Brain microvascular endothelial cell (primary cell): ENCODE results near the gene ARL14EPL.

Experiments used
- DNase-seq: peaks from one replicate; pipeline ENCODE4 v3.0.0-alpha.2; 2020
- H3K27ac ChIP-seq: fragments of 250-450 bp; sonication (Bioruptor Pico); 2 replicates; pipeline ENCODE4 v1.5.1; 2020; ENCODE audit warnings: mild to moderate bottlenecking, moderate library complexity
- H3K27me3 ChIP-seq: fragments of 250-450 bp; sonication (Bioruptor Pico); replicated peaks from 2 replicates; pipeline ENCODE4 v1.5.1; 2020; ENCODE audit warnings: mild to moderate bottlenecking
- H3K36me3 ChIP-seq: fragments of 250-450 bp; sonication (Bioruptor Pico); replicated peaks from 2 replicates; pipeline ENCODE4 v1.5.1; 2020; ENCODE audit warnings: mild to moderate bottlenecking
- H3K4me3 ChIP-seq: 2 replicates; pipeline ENCODE4 v1.5.1; 2011; ENCODE audit warnings: low read depth, mild to moderate bottlenecking, control low read depth, low read length, moderate library complexity
- in situ Hi-C: cut with HindIII; loops from 2 replicates; pipeline ENCODE4 v1.10.0; 2017; ENCODE audit warnings: low sequenced_read_pairs, low pct_ligation_motif_present
- TF ChIP-seq, protein P1 (sequence below): IDR thresholded peaks from 2 replicates; pipeline ENCODE4 v1.5.1; 2011; ENCODE audit warnings: low read depth, mild to moderate bottlenecking, moderate library complexity, low read length, control low read depth, inconsistent platforms; ENCODE audit errors: missing control alignments

Gene ARL14EPL

DNA sequence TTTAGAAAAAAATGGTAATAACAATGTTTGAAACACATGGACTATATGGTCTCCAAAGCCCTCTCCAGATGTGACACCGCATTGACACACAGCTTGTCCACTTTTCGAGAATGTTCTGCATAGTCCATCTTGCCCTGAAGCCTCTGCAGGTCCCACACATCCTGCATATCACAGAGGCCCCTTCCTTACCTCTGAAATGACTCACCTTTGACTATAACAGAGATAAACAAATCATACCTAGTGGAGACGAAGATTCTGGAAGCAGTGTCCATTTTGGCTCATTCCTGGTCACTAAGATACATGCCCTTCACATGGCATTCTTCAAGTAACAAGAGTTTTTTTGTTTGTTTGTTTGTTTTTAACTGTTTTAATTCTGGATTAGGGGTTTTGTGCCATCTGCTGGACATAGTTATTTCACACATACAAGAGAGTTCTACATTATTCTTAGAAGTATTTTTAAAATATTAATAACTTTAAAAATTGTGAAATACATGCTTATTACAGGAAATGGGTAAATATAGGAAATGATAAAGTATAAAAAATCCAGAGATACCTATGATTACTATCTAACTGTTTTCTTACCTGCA is 5.1 kb downstream of the ARL14EPL start:
- H3K36me3 ChIP-seq = no peaks in the 10 kb centered on the region
- H3K27me3 ChIP-seq = no peaks in the 10 kb centered on the region
- in situ Hi-C loops = no loop called here
- TF ChIP-seq, protein P1, sequence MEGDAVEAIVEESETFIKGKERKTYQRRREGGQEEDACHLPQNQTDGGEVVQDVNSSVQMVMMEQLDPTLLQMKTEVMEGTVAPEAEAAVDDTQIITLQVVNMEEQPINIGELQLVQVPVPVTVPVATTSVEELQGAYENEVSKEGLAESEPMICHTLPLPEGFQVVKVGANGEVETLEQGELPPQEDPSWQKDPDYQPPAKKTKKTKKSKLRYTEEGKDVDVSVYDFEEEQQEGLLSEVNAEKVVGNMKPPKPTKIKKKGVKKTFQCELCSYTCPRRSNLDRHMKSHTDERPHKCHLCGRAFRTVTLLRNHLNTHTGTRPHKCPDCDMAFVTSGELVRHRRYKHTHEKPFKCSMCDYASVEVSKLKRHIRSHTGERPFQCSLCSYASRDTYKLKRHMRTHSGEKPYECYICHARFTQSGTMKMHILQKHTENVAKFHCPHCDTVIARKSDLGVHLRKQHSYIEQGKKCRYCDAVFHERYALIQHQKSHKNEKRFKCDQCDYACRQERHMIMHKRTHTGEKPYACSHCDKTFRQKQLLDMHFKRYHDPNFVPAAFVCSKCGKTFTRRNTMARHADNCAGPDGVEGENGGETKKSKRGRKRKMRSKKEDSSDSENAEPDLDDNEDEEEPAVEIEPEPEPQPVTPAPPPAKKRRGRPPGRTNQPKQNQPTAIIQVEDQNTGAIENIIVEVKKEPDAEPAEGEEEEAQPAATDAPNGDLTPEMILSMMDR = no peak
- no peak for DNase-seq
- no peak overlapping the region for H3K27ac ChIP-seq
- H3K4me3 ChIP-seq = no peak overlapping the region

DNA sequence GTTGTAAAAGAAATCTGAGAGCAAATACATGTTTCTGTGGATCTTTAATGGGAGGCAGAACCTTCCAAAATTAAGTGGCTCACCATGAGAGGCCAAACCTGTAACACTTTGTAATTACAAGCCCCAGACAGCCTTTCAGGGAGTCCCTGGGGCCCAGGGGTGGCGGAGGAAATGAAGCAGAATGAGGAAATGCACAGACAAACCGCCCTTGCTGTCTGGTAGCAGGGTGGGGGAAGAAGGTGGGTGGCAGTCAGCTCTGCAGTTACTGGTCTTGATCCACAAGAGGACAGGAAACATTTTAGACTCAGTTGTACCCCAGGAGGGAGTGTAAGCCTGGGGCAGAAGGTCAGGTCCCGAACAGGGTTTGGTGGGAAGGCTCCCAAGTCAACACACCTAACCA is 6.5 kb downstream of the ARL14EPL start:
- DNase-seq = no peak
- TF ChIP-seq, protein P1 = no peak
- no peak overlapping the region for H3K4me3 ChIP-seq
- H3K27me3 ChIP-seq = no peaks in the 10 kb centered on the region
- in situ Hi-C loops = no loop called here
- no peak overlapping the region for H3K27ac ChIP-seq
- no peaks in the 10 kb centered on the region for H3K36me3 ChIP-seq

GRCh38 chr5:116042375-116042774 is 10.1 kb downstream of the ARL14EPL start:
- no peak overlapping the region for H3K4me3 ChIP-seq
- DNase-seq = no peak
- TF ChIP-seq, protein P1 = no peak
- in situ Hi-C loops = no loop called here
- H3K27me3 ChIP-seq = no peaks in the 10 kb centered on the region
- no peak overlapping the region for H3K27ac ChIP-seq
- H3K36me3 ChIP-seq = no peaks in the 10 kb centered on the region

GRCh38 chr5:116044073-116044472 is 11.8 kb downstream of the ARL14EPL start:
- no peak overlapping the region for H3K27ac ChIP-seq
- H3K36me3 ChIP-seq = no peaks in the 10 kb centered on the region
- in situ Hi-C loops = no loop called here
- H3K4me3 ChIP-seq = no peak overlapping the region
- TF ChIP-seq, protein P1 = no peak
- H3K27me3 ChIP-seq = no peaks in the 10 kb centered on the region
- DNase-seq = no peak

DNA sequence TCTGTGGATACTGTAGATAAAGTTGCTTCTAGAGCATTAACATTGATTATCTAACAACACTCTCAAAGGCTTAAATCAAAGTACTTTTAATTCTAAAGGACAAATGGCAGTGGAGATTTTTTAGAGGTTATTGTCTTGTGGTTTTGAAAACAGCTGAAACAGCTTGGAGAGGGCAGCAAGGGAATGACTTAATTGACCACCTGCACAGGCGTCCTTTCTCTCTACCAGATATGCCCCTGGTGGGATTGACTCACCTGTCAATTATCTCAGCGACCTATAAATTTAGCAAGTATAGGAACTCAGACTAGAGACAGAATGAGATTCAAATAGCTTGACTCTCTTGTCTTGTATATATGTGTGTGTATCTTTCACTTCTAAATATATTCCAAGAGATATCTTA is 13.5 kb downstream of the ARL14EPL start:
- TF ChIP-seq, protein P1 = no peak

DNA sequence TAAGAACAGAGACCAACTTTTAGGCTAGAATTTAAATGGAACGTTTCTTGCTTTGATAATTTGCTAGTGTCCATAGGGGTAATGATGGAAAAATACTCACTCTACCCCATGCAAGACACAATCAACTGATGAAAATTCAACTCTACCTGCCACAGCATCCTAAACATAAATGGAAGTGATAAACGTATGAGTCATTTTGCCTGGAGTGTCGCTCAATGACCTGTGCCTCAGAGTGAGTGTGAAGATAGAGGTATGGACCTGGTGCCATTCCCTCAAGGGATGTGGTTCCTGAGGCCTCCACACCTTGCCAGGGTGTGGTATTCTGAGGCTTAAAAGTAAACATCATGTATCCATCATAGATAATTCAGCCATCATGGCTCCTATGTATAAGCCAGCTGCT is 14.0 kb downstream of the ARL14EPL start:
- TF ChIP-seq, protein P1 = no peak
- no peaks in the 10 kb centered on the region for H3K36me3 ChIP-seq
- no peak overlapping the region for H3K4me3 ChIP-seq
- no peak for DNase-seq
- H3K27ac ChIP-seq = no peak overlapping the region
- in situ Hi-C loops = no loop called here
- no peaks in the 10 kb centered on the region for H3K27me3 ChIP-seq

More for the DNA sequence above, 13.5 kb downstream of the ARL14EPL start:
- no peak overlapping the region for H3K27ac ChIP-seq
- H3K36me3 ChIP-seq = no peaks in the 10 kb centered on the region
- DNase-seq = no peak
- no peak overlapping the region for H3K4me3 ChIP-seq
- in situ Hi-C loops = no loop called here
- no peaks in the 10 kb centered on the region for H3K27me3 ChIP-seq
